ENCODE measurements around the gene RRAS.

RRAS gene

GRCh38 chr19:49640113-49640898 is at the start of gene RRAS:
TSS of gene RRAS (minus strand) at chr19:49640143. CDS start at chr19:49640098, 45 bp downstream.
- DNase-seq, result peak; percentile 97

GRCh38 chr19:49689133-49690078 is 49.5 kb upstream of the RRAS start, which contains the start of gene ADM5:
TSS of gene ADM5 (plus strand) at chr19:49689594. CDS start at chr19:49689838, 244 bp downstream.
- DNase-seq, result no peak

- no peak for DNase-seq
Measured at GRCh38 chr19:49688531-49689132, 48.7 kb upstream of the RRAS start.

GRCh38 chr19:49687566-49688316 is 47.8 kb upstream of the RRAS start:
- no peak for DNase-seq

- DNase-seq, result no peak
Measured at GRCh38 chr19:49687150-49687549, 47.2 kb upstream of the RRAS start.

GRCh38 chr19:49686503-49687088 is 46.7 kb upstream of the RRAS start:
- DNase-seq, result no peak

- no peak for DNase-seq
Measured at GRCh38 chr19:49685845-49686332, 45.9 kb upstream of the RRAS start.

GRCh38 chr19:49684983-49685553 is 45.1 kb upstream of the RRAS start:
- DNase-seq, result no peak

- DNase-seq, result no peak
Measured at GRCh38 chr19:49684251-49684982, 44.5 kb upstream of the RRAS start.

- no peak for DNase-seq
Measured at GRCh38 chr19:49683814-49684250, 43.9 kb upstream of the RRAS start.

GRCh38 chr19:49682274-49682673 is 42.3 kb upstream of the RRAS start:
- no peak for DNase-seq

- DNase-seq, result no peak
Measured at GRCh38 chr19:49681830-49682229, 41.9 kb upstream of the RRAS start.

- peak; percentile 76 for DNase-seq
Measured at GRCh38 chr19:49680421-49681351, 40.7 kb upstream of the RRAS start.

- no peak for DNase-seq
Measured at GRCh38 chr19:49679771-49680413, 39.9 kb upstream of the RRAS start.

- no peak for DNase-seq
Measured at GRCh38 chr19:49678985-49679770, 39.2 kb upstream of the RRAS start.

GRCh38 chr19:49677901-49678674 is 38.1 kb upstream of the RRAS start:
- DNase-seq, result no peak

- DNase-seq, result no peak
Measured at GRCh38 chr19:49677231-49677900, 37.4 kb upstream of the RRAS start, which contains the start of gene PRMT1. TSS of gene PRMT1 (plus strand) at chr19:49677271. CDS start at chr19:49677281, 10 bp downstream.
